ENCODE measurements around the gene RNF212. TPM values are rescaled to one million over a fixed set of nuclear protein-coding genes. Genes with fewer than 3 reads are reported as not detected.
"Not testable (repeated sequence)": the region's sequence is repeated elsewhere in the genome, so short reads cannot be mapped to it uniquely, and the experiment has no call there.

The RNF212 gene
- total and polyA plus RNA-seq, 9 donors, result 2.3 to 6.0 (median 4.2) TPM

- Histone ChIP-seq H3K27ac (ENCODE audit: low read length) (no peak overlapping the region), H3K9me3 (replicated peaks; ENCODE audit: control insufficient read depth, low read depth, low read length) (peaks cover 4% of the 10 kb centered on the region), H3K36me3 (ENCODE audit: control insufficient read depth, insufficient read depth, low read length) (no peaks in the 10 kb centered on the region), H3K4me3 (ENCODE audit: low read length) (no peak overlapping the region), H3K4me1 (ENCODE audit: control insufficient read depth, insufficient read depth, low read length) (peaks cover 2% of the 10 kb centered on the region), H3K27me3 (ENCODE audit: control insufficient read depth, insufficient read depth, low read length) (peaks cover 5% of the 10 kb centered on the region)
- no peak for DNase-seq
- WGBS (ENCODE audit: insufficient coverage), result 69% methylated on average over 3 of the region's 3 CpGs
These were observed 37.5 kb upstream of the RNF212 start for GRCh38 chr4:1150875-1151274.

GRCh38 chr4:1139860-1140259, 26.5 kb upstream of the RNF212 start:
- Histone ChIP-seq H3K27me3 (ENCODE audit: control insufficient read depth, insufficient read depth, low read length) (peaks cover 8% of the 10 kb centered on the region), H3K9me3 (replicated peaks; ENCODE audit: control insufficient read depth, low read depth, low read length) (no peaks in the 10 kb centered on the region), H3K4me1 (ENCODE audit: control insufficient read depth, insufficient read depth, low read length) (no peaks in the 10 kb centered on the region), H3K4me3 (ENCODE audit: low read length) (no peak overlapping the region), H3K27ac (ENCODE audit: low read length) (no peak overlapping the region), H3K36me3 (ENCODE audit: control insufficient read depth, insufficient read depth, low read length) (no peaks in the 10 kb centered on the region)
- no peak for DNase-seq
- no CpG with 5 or more reads among the region's 1 CpG for WGBS (ENCODE audit: insufficient coverage)

DNA sequence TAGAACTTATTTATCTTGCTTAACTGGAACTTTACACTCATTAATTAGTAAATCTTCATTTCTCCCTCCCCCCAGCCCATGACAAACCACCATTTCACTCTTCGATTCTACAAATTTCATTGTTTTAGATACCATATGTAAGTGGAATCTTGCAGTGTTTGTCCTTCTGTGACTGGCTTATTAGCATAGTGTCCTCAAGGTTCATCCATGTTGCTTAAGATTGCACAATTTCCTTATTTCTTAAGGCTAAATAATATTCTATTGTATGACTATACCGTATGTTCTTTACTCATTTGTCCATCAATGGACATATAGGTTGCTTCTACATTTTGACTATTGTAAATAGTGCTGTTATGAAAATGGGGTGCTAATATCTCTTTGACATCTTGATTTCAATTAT, 24.5 kb upstream of the RNF212 start:
- H3K27me3 ChIP-seq (ENCODE audit: control insufficient read depth, insufficient read depth, low read length), result peaks cover 8% of the 10 kb centered on the region
- no CpG with 5 or more reads among the region's 2 CpGs for WGBS (ENCODE audit: insufficient coverage)
- H3K4me3 ChIP-seq (ENCODE audit: low read length), result no peak overlapping the region
- no peaks in the 10 kb centered on the region for H3K36me3 ChIP-seq (ENCODE audit: control insufficient read depth, insufficient read depth, low read length)
- no peak for DNase-seq
- no peaks in the 10 kb centered on the region for H3K9me3 ChIP-seq (replicated peaks; ENCODE audit: control insufficient read depth, low read depth, low read length)
- no peak overlapping the region for H3K27ac ChIP-seq (ENCODE audit: low read length)
- H3K4me1 ChIP-seq (ENCODE audit: control insufficient read depth, insufficient read depth, low read length), result no peaks in the 10 kb centered on the region

DNA sequence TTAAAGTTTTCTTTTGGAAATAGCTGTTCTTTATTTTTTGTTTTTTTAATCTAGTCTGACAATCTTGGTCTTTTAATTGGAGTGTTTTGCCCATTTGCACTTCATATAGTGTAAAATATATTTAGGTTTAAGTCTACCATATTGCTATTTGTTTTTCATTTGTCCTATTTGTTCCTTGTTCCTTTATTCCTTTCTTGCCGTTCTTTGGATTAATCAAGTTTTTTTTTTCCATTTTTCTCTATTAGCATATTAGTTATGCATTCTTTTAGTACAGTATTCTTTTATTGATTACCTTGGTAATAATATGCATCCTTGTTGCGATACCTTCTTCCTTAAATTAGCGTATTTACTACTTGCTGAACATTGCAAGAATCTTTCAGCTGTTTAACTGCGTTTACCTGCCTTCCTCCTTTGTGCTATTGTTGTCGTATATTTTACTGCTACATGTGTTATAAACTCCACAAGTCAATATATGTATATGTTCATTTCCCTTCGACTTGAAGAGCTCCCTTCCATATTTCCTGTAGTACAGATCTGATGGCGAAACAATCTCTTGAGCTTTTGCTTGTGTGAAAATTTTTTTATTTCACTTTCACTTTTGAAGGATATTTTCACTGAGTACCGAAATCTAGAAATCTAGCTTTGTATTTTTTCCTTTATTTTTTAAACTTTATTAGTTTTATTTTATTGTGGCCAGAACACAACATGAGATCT, 23.9 kb upstream of the RNF212 start:
- H3K4me1 ChIP-seq (ENCODE audit: control insufficient read depth, insufficient read depth, low read length), result no peaks in the 10 kb centered on the region
- no peak for DNase-seq
- H3K36me3 ChIP-seq (ENCODE audit: control insufficient read depth, insufficient read depth, low read length), result no peaks in the 10 kb centered on the region
- no peak overlapping the region for H3K27ac ChIP-seq (ENCODE audit: low read length)
- H3K27me3 ChIP-seq (ENCODE audit: control insufficient read depth, insufficient read depth, low read length), result peaks cover 6% of the 10 kb centered on the region
- WGBS (ENCODE audit: insufficient coverage), result no CpG with 5 or more reads among the region's 8 CpGs
- H3K9me3 ChIP-seq (replicated peaks; ENCODE audit: control insufficient read depth, low read depth, low read length), result no peaks in the 10 kb centered on the region
- H3K4me3 ChIP-seq (ENCODE audit: low read length), result no peak overlapping the region

- no peaks in the 10 kb centered on the region for H3K9me3 ChIP-seq (replicated peaks; ENCODE audit: control insufficient read depth, low read depth, low read length)
- H3K36me3 ChIP-seq (ENCODE audit: control insufficient read depth, insufficient read depth, low read length), result no peaks in the 10 kb centered on the region
- no peak overlapping the region for H3K27ac ChIP-seq (ENCODE audit: low read length)
- H3K4me3 ChIP-seq (ENCODE audit: low read length), result no peak overlapping the region
- 33% methylated on average over 1 of the region's 4 CpGs for WGBS (ENCODE audit: insufficient coverage)
- DNase-seq, result no peak
- peaks cover 6% of the 10 kb centered on the region for H3K27me3 ChIP-seq (ENCODE audit: control insufficient read depth, insufficient read depth, low read length)
- no peaks in the 10 kb centered on the region for H3K4me1 ChIP-seq (ENCODE audit: control insufficient read depth, insufficient read depth, low read length)
These were observed 22.7 kb upstream of the RNF212 start for GRCh38 chr4:1136048-1136447.

DNA sequence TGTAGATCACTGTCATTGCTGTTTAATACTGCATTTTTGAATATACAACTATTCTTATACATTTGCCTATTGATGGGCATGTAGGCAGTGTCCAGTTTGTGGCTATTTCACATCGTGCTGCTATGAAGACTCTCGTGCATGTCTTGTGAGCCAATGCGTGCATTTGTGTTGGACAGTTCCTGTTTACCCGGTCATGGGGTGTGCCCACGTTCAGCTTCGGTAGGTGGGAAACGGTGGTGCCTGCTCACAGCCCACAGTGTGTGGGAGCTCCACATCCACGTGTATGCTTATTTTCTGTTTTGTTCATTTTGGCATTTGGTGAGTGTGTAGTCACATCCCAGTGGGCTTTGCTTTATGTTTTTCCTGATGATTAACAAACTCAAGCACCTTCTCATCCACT, 19.7 kb upstream of the RNF212 start:
- no peak overlapping the region for H3K4me3 ChIP-seq (ENCODE audit: low read length)
- DNase-seq, result no peak
- WGBS (ENCODE audit: insufficient coverage), result 63% methylated on average over 6 of the region's 8 CpGs

GRCh38 chr4:1130316-1131186, 17.2 kb upstream of the RNF212 start:
- H3K4me3 ChIP-seq (ENCODE audit: low read length), result no peak overlapping the region
- H3K36me3 ChIP-seq (ENCODE audit: control insufficient read depth, insufficient read depth, low read length), result no peaks in the 10 kb centered on the region
- H3K9me3 ChIP-seq (replicated peaks; ENCODE audit: control insufficient read depth, low read depth, low read length), result no peaks in the 10 kb centered on the region
- H3K4me1 ChIP-seq (ENCODE audit: control insufficient read depth, insufficient read depth, low read length), result no peaks in the 10 kb centered on the region
- DNase-seq, result peak; percentile 91
- WGBS (ENCODE audit: insufficient coverage), result 10% methylated on average over 6 of the region's 13 CpGs
- H3K27me3 ChIP-seq (ENCODE audit: control insufficient read depth, insufficient read depth, low read length), result no peaks in the 10 kb centered on the region
- no peak overlapping the region for H3K27ac ChIP-seq (ENCODE audit: low read length)

More for the DNA sequence above, 19.7 kb upstream of the RNF212 start:
- Histone ChIP-seq H3K27ac (ENCODE audit: low read length) (no peak overlapping the region), H3K9me3 (replicated peaks; ENCODE audit: control insufficient read depth, low read depth, low read length) (no peaks in the 10 kb centered on the region), H3K27me3 (ENCODE audit: control insufficient read depth, insufficient read depth, low read length) (peaks cover 2% of the 10 kb centered on the region), H3K36me3 (ENCODE audit: control insufficient read depth, insufficient read depth, low read length) (no peaks in the 10 kb centered on the region), H3K4me1 (ENCODE audit: control insufficient read depth, insufficient read depth, low read length) (no peaks in the 10 kb centered on the region)

- peak; percentile 25 for DNase-seq
- WGBS (ENCODE audit: insufficient coverage), result no CpG with 5 or more reads among the region's 1 CpG
- Histone ChIP-seq H3K4me1 (ENCODE audit: control insufficient read depth, insufficient read depth, low read length) (no peaks in the 10 kb centered on the region), H3K27ac (ENCODE audit: low read length) (no peak overlapping the region), H3K9me3 (replicated peaks; ENCODE audit: control insufficient read depth, low read depth, low read length) (no peaks in the 10 kb centered on the region), H3K27me3 (ENCODE audit: control insufficient read depth, insufficient read depth, low read length) (no peaks in the 10 kb centered on the region), H3K4me3 (ENCODE audit: low read length) (no peak overlapping the region), H3K36me3 (ENCODE audit: control insufficient read depth, insufficient read depth, low read length) (no peaks in the 10 kb centered on the region)
These were observed 13.1 kb upstream of the RNF212 start for GRCh38 chr4:1126506-1126905.

- H3K9me3 ChIP-seq (replicated peaks; ENCODE audit: control insufficient read depth, low read depth, low read length); H3K36me3 ChIP-seq (ENCODE audit: control insufficient read depth, insufficient read depth, low read length); H3K4me1 ChIP-seq (ENCODE audit: control insufficient read depth, insufficient read depth, low read length); H3K27ac ChIP-seq (ENCODE audit: low read length); H3K27me3 ChIP-seq (ENCODE audit: control insufficient read depth, insufficient read depth, low read length); DNase-seq; H3K4me3 ChIP-seq (ENCODE audit: low read length): not testable (repeated sequence)
- WGBS (ENCODE audit: insufficient coverage), result no CpG with 5 or more reads among the region's 4 CpGs
These were observed 12.1 kb upstream of the RNF212 start for GRCh38 chr4:1125466-1125865.

- 83% methylated on average over 1 of the region's 4 CpGs for WGBS (ENCODE audit: insufficient coverage)
- H3K27me3 ChIP-seq (ENCODE audit: control insufficient read depth, insufficient read depth, low read length), result no peaks in the 10 kb centered on the region
These were observed 11.5 kb upstream of the RNF212 start for GRCh38 chr4:1124818-1125217.

More at GRCh38 chr4:1124818-1125217, 11.5 kb upstream of the RNF212 start:
- no peak for DNase-seq
- Histone ChIP-seq H3K36me3 (ENCODE audit: control insufficient read depth, insufficient read depth, low read length) (no peaks in the 10 kb centered on the region), H3K27ac (ENCODE audit: low read length) (no peak overlapping the region), H3K4me3 (ENCODE audit: low read length) (no peak overlapping the region), H3K4me1 (ENCODE audit: control insufficient read depth, insufficient read depth, low read length) (no peaks in the 10 kb centered on the region), H3K9me3 (replicated peaks; ENCODE audit: control insufficient read depth, low read depth, low read length) (no peaks in the 10 kb centered on the region)
